Measurements from ENCODE around the gene HMGCLL1. TPM values are rescaled to one million over a fixed set of nuclear protein-coding genes. Genes with fewer than 3 reads are reported as not detected.

HMGCLL1 gene
- total RNA-seq, 2 donors from 2014 or later, result not detected

DNA sequence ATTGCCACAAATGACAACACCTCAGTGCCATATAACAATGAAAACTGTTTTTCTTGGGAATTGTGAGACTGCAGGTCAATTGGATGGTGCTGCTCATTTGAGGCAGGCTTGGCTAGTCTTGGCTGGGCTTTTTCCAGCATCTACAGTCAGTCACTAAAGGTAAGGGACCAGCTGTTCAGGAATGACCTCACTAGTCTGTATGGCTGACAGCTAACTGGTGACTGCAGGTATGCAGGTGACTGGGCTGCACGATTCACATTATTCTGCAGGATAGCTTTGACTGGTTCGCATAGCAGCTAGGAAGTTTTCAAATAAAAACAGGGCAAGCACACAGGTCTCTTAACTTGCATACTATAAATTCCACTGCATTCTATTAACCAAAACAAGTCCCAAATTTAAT is 22.1 kb upstream of the HMGCLL1 start:
- DNase-seq (ENCODE audit: low spot score) (no peak), ATAC-seq (ENCODE audit: insufficient number of reproducible peaks, low FRiP score, low read depth) (no peak)
- Histone ChIP-seq H3K27me3 (replicated peaks; ENCODE audit: insufficient read depth) (no peaks in the 10 kb centered on the region), H3K9me3 (no peaks in the 10 kb centered on the region), H3K4me1 (ENCODE audit: control insufficient read depth in 1 of 2, low read depth in 2 of 2) (no peaks in the 10 kb centered on the region), H3K36me3 (no peaks in the 10 kb centered on the region), H3K27ac (no peak overlapping the region), H3K4me3 (no peak overlapping the region)
- TF ChIP-seq, protein P1, sequence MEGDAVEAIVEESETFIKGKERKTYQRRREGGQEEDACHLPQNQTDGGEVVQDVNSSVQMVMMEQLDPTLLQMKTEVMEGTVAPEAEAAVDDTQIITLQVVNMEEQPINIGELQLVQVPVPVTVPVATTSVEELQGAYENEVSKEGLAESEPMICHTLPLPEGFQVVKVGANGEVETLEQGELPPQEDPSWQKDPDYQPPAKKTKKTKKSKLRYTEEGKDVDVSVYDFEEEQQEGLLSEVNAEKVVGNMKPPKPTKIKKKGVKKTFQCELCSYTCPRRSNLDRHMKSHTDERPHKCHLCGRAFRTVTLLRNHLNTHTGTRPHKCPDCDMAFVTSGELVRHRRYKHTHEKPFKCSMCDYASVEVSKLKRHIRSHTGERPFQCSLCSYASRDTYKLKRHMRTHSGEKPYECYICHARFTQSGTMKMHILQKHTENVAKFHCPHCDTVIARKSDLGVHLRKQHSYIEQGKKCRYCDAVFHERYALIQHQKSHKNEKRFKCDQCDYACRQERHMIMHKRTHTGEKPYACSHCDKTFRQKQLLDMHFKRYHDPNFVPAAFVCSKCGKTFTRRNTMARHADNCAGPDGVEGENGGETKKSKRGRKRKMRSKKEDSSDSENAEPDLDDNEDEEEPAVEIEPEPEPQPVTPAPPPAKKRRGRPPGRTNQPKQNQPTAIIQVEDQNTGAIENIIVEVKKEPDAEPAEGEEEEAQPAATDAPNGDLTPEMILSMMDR (IDR thresholded peaks at IDR 0.05), result no peak

DNA sequence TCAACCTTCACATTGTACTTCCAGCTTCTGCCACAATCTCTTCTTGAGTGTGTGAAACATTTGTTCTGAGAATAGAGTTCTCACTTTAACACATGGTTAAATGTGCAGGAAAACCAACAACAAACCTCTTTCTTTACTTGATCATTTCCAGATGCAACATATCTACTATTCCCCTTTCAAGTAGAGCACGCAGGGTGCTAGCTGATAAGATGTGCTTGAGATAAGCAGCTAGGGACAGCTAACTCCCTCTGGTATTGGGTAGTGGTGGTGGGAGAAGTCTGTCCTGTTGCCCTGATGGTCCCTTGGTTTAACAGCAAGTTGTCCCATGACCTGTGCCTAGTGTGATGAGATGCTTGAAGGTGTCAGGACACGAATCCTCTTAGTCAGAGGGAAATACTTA is 15.4 kb upstream of the HMGCLL1 start:
- no peaks in the 10 kb centered on the region for H3K4me1 ChIP-seq (ENCODE audit: control insufficient read depth in 1 of 2, low read depth in 2 of 2)
- ATAC-seq (ENCODE audit: insufficient number of reproducible peaks, low FRiP score, low read depth), result no peak
- TF ChIP-seq, protein P1 (IDR thresholded peaks at IDR 0.05), result no peak
- no peaks in the 10 kb centered on the region for H3K9me3 ChIP-seq
- H3K36me3 ChIP-seq, result no peaks in the 10 kb centered on the region
- no peak overlapping the region for H3K27ac ChIP-seq
- no peak overlapping the region for H3K4me3 ChIP-seq
- H3K27me3 ChIP-seq (replicated peaks; ENCODE audit: insufficient read depth), result no peaks in the 10 kb centered on the region
- no peak for DNase-seq (ENCODE audit: low spot score)

DNA sequence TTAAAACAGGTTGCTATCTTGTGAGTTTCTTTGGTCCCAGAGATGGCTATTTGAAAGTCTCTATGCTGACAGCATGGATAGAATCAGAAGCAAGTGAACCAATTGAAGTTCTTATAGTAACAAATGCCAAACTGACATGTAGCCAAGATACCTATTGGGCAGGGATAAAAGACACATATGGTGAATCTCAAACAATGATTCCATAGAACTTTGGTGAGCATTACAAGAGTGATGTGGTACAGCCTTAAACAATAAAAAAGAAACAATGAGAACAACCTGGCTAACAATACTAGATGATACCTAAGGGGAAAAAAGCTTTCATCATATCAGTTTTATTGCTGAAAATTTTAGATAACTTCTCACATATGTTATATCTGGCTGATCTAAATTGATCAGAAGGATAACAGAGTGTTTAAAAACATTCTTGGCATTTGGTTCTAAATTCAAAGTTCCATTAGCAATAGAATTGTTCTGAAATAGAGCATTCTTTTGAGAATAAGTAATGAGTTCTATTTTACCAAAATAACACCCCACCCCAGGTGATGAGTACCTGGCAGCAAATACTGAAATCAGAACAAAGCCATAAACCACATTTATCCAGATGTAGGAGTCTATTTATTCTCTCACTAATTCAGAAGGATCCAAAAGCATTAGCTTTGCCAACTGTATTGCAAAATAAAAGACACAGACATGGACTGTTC is 5.8 kb upstream of the HMGCLL1 start:
- H3K27me3 ChIP-seq (replicated peaks; ENCODE audit: insufficient read depth), result no peaks in the 10 kb centered on the region
- DNase-seq (ENCODE audit: low spot score), result no peak
- TF ChIP-seq, protein P1 (IDR thresholded peaks at IDR 0.05), result no peak
- H3K36me3 ChIP-seq, result no peaks in the 10 kb centered on the region
- ATAC-seq (ENCODE audit: insufficient number of reproducible peaks, low FRiP score, low read depth), result no peak
- no peaks in the 10 kb centered on the region for H3K9me3 ChIP-seq
- H3K27ac ChIP-seq, result no peak overlapping the region
- no peak overlapping the region for H3K4me3 ChIP-seq
- H3K4me1 ChIP-seq (ENCODE audit: control insufficient read depth in 1 of 2, low read depth in 2 of 2), result no peaks in the 10 kb centered on the region

DNA sequence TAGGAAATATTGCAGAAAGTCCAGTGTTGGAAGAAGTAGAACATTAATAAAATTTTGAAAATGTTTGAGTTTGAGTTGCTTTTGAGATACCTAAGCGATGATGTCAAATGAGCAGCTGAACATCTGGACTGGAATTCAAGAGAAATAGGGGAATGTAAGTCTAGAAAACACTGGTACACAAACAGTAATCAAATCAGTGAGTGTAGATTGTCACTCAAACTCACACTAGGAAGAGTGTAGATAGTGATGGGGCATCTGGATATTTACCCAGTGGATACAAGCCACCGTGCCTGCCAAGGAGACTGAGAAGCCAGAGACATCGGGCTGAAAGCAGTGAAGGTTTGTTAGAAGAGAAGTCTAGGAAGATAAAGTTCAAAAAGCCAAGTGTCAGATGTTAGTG is 2.2 kb downstream of the HMGCLL1 start:
- TF ChIP-seq, protein P1 (IDR thresholded peaks at IDR 0.05), result no peak
- no peak for ATAC-seq (ENCODE audit: insufficient number of reproducible peaks, low FRiP score, low read depth)
- Histone ChIP-seq H3K4me1 (ENCODE audit: control insufficient read depth in 1 of 2, low read depth in 2 of 2) (peaks cover 0 to 6% of the 10 kb centered on the region in 2 donors), H3K27me3 (replicated peaks; ENCODE audit: insufficient read depth) (no peaks in the 10 kb centered on the region), H3K27ac (no peak overlapping the region), H3K9me3 (peaks cover 3% of the 10 kb centered on the region), H3K36me3 (no peaks in the 10 kb centered on the region), H3K4me3 (no peak overlapping the region)
- no peak for DNase-seq (ENCODE audit: low spot score)

DNA sequence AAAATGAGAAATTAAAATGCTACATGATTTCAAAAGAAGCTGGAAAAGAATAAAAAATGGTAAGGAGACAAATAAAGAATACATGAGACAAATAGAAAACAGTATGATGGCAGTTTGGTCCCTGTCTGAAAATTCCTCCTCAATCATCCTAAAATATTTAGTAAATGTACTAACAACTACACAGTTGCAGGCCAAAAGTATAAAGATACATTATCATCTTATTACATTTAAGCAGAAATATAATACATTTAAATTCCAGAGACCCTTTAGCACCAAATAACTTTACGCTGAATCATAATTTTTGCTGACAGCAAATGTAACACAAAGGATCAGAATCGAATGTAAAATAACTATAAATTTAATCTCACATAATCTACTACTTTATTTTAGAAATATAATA is 4.4 kb downstream of the HMGCLL1 start:
- Histone ChIP-seq H3K27ac (no peak overlapping the region), H3K36me3 (no peaks in the 10 kb centered on the region), H3K4me1 (ENCODE audit: control insufficient read depth in 1 of 2, low read depth in 2 of 2) (peaks cover 0 to 6% of the 10 kb centered on the region in 2 donors), H3K9me3 (peaks cover 3% of the 10 kb centered on the region), H3K27me3 (replicated peaks; ENCODE audit: insufficient read depth) (no peaks in the 10 kb centered on the region), H3K4me3 (no peak overlapping the region)
- TF ChIP-seq, protein P1 (IDR thresholded peaks at IDR 0.05), result no peak
- ATAC-seq (ENCODE audit: insufficient number of reproducible peaks, low FRiP score, low read depth) (no peak), DNase-seq (ENCODE audit: low spot score) (no peak)

Measured in thoracic aorta (tissue), 2 donors.